IPS DF 4.7 (cell line): Measurements from ENCODE around the gene GTPBP8.
A peak's percentile ranks its signal among the peaks of the same experiment; 100 is the strongest.
"Not testable (repeated sequence)": the region's sequence is repeated elsewhere in the genome, so short reads cannot be mapped to it uniquely, and the experiment has no call there.

ENCODE experiments used
- DNase-seq: peaks from one replicate; pipeline ENCODE4 v3.0.0-alpha.2; 2013; ENCODE audit warnings: low spot score; ENCODE audit errors: extremely low read depth

Gene GTPBP8

DNA sequence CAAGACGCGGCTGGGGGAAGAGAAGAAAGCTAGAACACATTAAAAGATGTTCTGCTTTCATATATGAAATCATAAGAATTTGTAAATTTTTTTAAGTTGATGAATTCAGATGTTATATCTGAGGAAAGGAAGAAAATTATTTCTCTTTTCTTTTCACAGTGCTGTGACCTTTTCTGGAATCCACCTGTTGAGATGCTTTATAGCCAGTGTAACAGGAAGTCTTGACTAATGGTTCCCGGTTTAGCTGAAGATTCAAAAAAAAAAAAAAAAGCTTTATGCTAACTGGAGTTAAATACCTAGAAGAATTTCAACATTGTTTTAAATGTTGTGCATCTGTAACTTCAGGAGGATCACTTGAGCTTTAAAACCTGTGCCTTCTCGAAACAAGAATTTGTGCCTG is 9.9 kb downstream of the GTPBP8 start:
- DNase-seq, result no peak

DNA sequence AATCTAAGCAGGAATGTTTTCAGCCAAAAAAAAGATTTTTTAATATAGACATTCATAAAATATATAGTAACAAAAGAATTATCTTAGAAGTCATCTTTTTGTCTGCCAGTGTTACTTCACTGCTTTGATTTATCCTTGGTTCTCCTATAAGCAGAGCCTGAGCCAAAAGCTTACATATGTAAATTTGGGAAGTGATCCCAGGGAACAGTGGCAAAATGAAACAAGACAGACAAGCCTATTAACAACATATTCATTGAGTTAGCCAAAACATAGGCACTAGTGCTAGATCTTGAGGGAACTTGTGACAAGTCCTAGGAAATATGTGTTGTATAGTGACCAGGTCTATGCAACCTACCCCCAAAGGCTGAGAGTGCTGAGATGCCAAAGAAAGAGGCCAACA is 11.3 kb downstream of the GTPBP8 start:
- no peak for DNase-seq

- no peak for DNase-seq
Observed at GRCh38 chr3:113002679-113003078, 11.9 kb downstream of the GTPBP8 start.

GRCh38 chr3:113005611-113006010 is 14.8 kb downstream of the GTPBP8 start:
- DNase-seq, result no peak

DNA sequence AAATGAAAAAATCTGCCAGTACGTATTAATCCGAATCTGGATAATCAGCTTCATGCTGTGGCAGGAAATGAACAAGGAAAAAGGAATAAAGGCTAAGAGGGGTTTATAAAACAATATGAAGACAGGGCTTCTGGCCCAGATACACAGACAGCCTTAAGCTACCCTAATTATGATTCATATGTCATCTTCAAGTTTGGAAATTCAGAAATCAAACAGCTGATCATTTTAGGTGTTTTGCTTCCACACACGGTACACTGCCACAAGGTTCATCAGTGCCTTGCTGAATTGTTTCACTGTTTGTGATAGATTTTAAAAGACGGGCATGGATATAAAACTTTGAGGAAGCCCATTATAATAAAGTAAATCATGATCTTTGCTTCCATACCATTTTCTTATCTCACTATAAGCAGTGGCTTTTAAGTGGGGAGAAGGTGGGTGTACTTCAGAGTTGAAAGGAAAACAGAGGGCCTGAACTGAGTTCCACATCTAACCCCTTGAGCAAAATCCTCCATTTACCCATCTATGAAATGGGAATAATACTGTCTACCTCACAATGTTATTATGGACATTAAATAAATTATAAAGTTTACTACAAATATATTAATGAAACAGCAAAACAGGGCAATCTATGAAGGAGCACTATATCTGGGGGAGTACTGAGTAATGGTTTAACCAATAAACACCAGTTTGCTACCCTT is 15.7 kb downstream of the GTPBP8 start:
- no peak for DNase-seq

GRCh38 chr3:113008117-113008516 is 17.3 kb downstream of the GTPBP8 start:
- DNase-seq, result no peak

GRCh38 chr3:113013593-113013992 is 22.8 kb downstream of the GTPBP8 start:
- DNase-seq, result no peak

- no peak for DNase-seq
Observed at GRCh38 chr3:113018536-113019181, 27.9 kb downstream of the GTPBP8 start.

DNA sequence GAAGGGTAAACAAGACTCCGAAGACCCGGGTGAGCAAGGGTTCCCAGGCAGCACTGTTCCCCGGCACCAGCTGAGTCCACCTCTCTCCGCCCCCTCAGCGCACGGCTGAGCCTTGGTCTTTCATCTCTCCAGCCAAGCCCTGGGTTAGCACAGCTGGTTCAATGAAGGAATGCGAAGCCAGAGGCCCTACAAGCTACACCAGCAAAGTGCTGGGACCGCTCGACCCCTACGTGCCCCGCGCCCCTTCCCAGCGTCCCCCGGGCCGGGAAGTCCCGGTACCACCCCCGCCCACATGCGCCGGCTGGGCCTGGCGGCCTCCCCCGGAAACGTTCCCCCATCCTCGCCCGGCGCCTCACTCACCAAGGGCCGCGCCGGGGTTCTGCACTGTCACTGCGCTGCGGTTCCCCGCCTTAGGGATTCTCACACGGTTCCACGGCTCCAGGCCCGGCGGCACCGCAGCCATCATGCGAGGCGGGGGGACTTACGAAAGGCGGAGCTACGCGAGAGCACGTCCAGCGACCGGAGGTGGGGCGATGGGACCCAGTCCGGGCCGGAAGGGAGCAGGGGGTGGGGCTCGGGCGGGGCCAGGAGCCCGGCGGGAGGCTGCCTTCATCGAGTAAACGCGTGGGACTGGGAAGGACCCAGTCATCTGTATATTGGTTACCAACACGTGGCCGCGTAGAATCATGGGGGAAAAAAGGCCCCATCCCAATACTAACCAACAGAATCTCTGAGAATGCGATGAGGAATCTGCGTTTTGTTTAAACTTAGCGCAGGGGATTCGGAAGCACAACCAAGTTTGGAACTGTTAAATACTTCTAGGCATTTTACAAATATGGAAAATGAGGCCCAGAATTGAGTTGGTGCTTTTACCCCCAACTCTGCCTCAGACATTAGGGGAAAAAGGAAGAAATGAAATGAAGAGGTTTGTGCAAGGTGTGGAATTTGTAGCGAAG is 28.7 kb downstream of the GTPBP8 start:
- DNase-seq, result peak; percentile 69

GRCh38 chr3:113021471-113021870 is 30.7 kb downstream of the GTPBP8 start:
- no peak for DNase-seq

GRCh38 chr3:113034011-113034410 is 43.2 kb downstream of the GTPBP8 start:
- no peak for DNase-seq

- peak; percentile 49 for DNase-seq
Observed at GRCh38 chr3:113035387-113035982, 44.7 kb downstream of the GTPBP8 start.

GRCh38 chr3:113038328-113038727 is 47.5 kb downstream of the GTPBP8 start:
- no peak for DNase-seq

GRCh38 chr3:113039546-113039945 is 48.8 kb downstream of the GTPBP8 start:
- no peak for DNase-seq

GRCh38 chr3:113040231-113040630 is 49.4 kb downstream of the GTPBP8 start:
- DNase-seq, result no peak

DNA sequence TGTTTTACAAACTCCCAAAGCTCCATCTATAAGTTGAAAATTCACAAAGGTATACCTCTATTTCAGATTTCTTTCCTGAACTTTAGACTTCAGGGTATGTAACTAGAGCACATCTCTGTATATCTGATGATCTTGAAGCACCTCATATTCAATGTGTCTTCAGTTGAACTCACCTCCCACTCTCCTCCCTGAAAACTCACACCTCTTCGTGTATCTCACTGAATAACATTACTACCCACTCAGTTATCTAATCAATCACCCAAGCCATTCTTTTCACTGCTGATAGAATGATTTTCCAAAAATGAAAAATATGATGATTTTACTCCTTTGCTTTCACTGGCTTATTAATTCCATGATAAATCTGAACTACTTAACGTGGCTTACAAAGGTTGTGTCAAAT is 52.9 kb downstream of the GTPBP8 start:
- DNase-seq, result no peak

DNA sequence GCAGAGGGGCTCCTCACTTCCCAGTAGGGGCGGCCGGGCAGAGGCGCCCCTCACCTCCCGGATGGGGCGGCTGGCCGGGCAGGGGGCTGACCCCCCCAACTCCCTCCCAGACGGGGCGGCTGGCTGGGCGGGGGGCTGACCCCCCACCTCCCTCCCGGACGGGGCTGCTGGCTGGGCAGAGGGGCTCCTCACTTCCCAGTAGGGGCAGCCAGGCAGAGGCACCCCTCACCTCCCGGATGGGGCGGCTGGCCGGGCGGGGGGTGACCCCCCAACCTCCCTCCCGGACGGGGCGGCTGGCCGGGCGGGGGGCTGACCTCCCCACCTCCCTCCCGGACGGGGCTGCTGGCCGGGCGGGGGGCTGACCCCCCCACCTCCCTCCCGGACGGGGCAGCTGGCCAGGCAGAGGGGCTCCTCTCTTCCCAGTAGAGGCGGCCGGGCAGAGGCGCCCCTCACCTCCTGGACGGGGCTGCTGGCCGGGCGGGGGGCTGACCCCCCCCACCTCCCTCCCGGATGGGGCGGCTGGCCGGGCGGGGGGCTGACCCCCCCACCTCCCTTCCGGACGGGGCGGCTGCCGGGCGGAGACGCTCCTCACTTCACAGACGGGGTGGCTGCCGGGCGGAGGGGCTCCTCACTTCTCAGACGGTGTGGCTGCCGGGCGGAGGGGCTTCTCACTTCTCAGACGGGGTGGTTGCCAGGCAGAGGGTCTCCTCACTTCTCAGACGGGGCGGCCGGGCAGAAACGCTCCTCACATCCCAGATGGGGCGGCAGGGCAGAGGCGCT is 55.6 kb downstream of the GTPBP8 start:
- DNase-seq, result not testable (repeated sequence)

- peak; percentile 58 for DNase-seq
Observed at GRCh38 chr3:113051302-113051711, 60.5 kb downstream of the GTPBP8 start.
